BLaER1 (cell line): ENCODE results near the gene RASGEF1C.
A peak's percentile ranks its signal among the peaks of the same experiment; 100 is the strongest.

Source experiments
- H3K27ac ChIP-seq: shearing (Covaris generic); formaldehyde crosslinking; 2 replicates; pipeline ENCODE4 v1.8.1; 2022
- H3K27me3 ChIP-seq: shearing (Covaris generic); formaldehyde crosslinking; 2 replicates; pipeline ENCODE4 v1.8.1; 2022
- H3K36me3 ChIP-seq: shearing (Covaris generic); formaldehyde crosslinking; 2 replicates; pipeline ENCODE4 v1.8.1; 2022
- H3K4me1 ChIP-seq: shearing (Covaris generic); formaldehyde crosslinking; 2 replicates; pipeline ENCODE4 v1.8.1; 2022
- H3K4me2 ChIP-seq: shearing (Covaris generic); formaldehyde crosslinking; 2 replicates; pipeline ENCODE4 v1.8.1; 2022
- H3K4me3 ChIP-seq: shearing (Covaris generic); formaldehyde crosslinking; 2 replicates; pipeline ENCODE4 v1.8.1; 2022
- H3K9ac ChIP-seq: shearing (Covaris generic); formaldehyde crosslinking; 2 replicates; pipeline ENCODE4 v1.8.1; 2022
- H3K9me3 ChIP-seq: shearing (Covaris generic); formaldehyde crosslinking; 2 replicates; pipeline ENCODE4 v1.8.1; 2022
- H4K20me1 ChIP-seq: shearing (Covaris generic); formaldehyde crosslinking; 2 replicates; pipeline ENCODE4 v1.8.1; 2022
- Cebpa-rat ChIP-seq: shearing (Covaris generic); IDR thresholded peaks from 2 replicates; pipeline ENCODE4 v1.8.1; 2022

The RASGEF1C gene

GRCh38 chr5:180122875-180123274 is 86.1 kb downstream of the RASGEF1C start:
- Histone ChIP-seq H3K9me3 (no peaks in the 10 kb centered on the region), H3K4me1 (peaks cover 12% of the 10 kb centered on the region), H3K9ac (no peak overlapping the region), H3K4me3 (no peak overlapping the region), H3K27me3 (no peaks in the 10 kb centered on the region), H4K20me1 (no peaks in the 10 kb centered on the region), H3K4me2 (no peak overlapping the region), H3K27ac (no peak overlapping the region), H3K36me3 (no peaks in the 10 kb centered on the region)
- no peak; the same call in 1 of the 2 replicates for TF ChIP-seq Cebpa-rat

- Histone ChIP-seq H3K9me3 (no peaks in the 10 kb centered on the region), H3K36me3 (no peaks in the 10 kb centered on the region), H3K4me1 (peaks cover 2% of the 10 kb centered on the region; the same call in 1 of the 2 replicates), H4K20me1 (no peaks in the 10 kb centered on the region), H3K9ac (no peak overlapping the region), H3K27me3 (no peaks in the 10 kb centered on the region), H3K4me2 (no peak overlapping the region), H3K4me3 (no peak overlapping the region), H3K27ac (no peak overlapping the region)
- no peak for TF ChIP-seq Cebpa-rat
These were observed 87.1 kb downstream of the RASGEF1C start for GRCh38 chr5:180121826-180122413.

- no peak overlapping the region for H3K27ac ChIP-seq
- no peak for TF ChIP-seq Cebpa-rat
- H3K9ac ChIP-seq = no peak overlapping the region
- H3K27me3 ChIP-seq = no peaks in the 10 kb centered on the region
- no peak overlapping the region for H3K4me3 ChIP-seq
- H4K20me1 ChIP-seq = no peaks in the 10 kb centered on the region
- no peak overlapping the region for H3K4me2 ChIP-seq
- H3K36me3 ChIP-seq = no peaks in the 10 kb centered on the region
- no peaks in the 10 kb centered on the region for H3K9me3 ChIP-seq
- peaks cover 11% of the 10 kb centered on the region for H3K4me1 ChIP-seq
These were observed 88.5 kb downstream of the RASGEF1C start for GRCh38 chr5:180120237-180121101.

- H4K20me1 ChIP-seq = no peaks in the 10 kb centered on the region
- H3K36me3 ChIP-seq = no peaks in the 10 kb centered on the region
- H3K4me1 ChIP-seq = peaks cover 17% of the 10 kb centered on the region
- H3K27me3 ChIP-seq = no peaks in the 10 kb centered on the region
- no peaks in the 10 kb centered on the region for H3K9me3 ChIP-seq
- TF ChIP-seq Cebpa-rat = no peak
- no peak overlapping the region for H3K4me3 ChIP-seq
- H3K27ac ChIP-seq = no peak overlapping the region
- H3K9ac ChIP-seq = no peak overlapping the region
- no peak overlapping the region for H3K4me2 ChIP-seq
These were observed 89.1 kb downstream of the RASGEF1C start for GRCh38 chr5:180119903-180120236.

GRCh38 chr5:180119031-180119902 is 89.7 kb downstream of the RASGEF1C start:
- H3K4me3 ChIP-seq = no peak overlapping the region
- no peak overlapping the region for H3K27ac ChIP-seq
- H3K36me3 ChIP-seq = no peaks in the 10 kb centered on the region
- H3K4me2 ChIP-seq = no peak overlapping the region
- peaks cover 23% of the 10 kb centered on the region for H3K4me1 ChIP-seq
- no peaks in the 10 kb centered on the region for H3K27me3 ChIP-seq
- H3K9ac ChIP-seq = no peak overlapping the region
- H4K20me1 ChIP-seq = no peaks in the 10 kb centered on the region
- no peaks in the 10 kb centered on the region for H3K9me3 ChIP-seq
- no peak for TF ChIP-seq Cebpa-rat

- no peaks in the 10 kb centered on the region for H3K36me3 ChIP-seq
- no peak overlapping the region for H3K27ac ChIP-seq
- no peaks in the 10 kb centered on the region for H3K27me3 ChIP-seq
- no peaks in the 10 kb centered on the region for H3K9me3 ChIP-seq
- peaks cover 26% of the 10 kb centered on the region for H3K4me1 ChIP-seq
- no peak overlapping the region for H3K9ac ChIP-seq
- no peak overlapping the region for H3K4me3 ChIP-seq
- no peak for TF ChIP-seq Cebpa-rat
- H3K4me2 ChIP-seq = no peak overlapping the region
- no peaks in the 10 kb centered on the region for H4K20me1 ChIP-seq
These were observed 90.6 kb downstream of the RASGEF1C start for GRCh38 chr5:180118391-180118791.

GRCh38 chr5:180117000-180117725 is 91.8 kb downstream of the RASGEF1C start:
- no peaks in the 10 kb centered on the region for H4K20me1 ChIP-seq
- no peaks in the 10 kb centered on the region for H3K9me3 ChIP-seq
- H3K27me3 ChIP-seq = no peaks in the 10 kb centered on the region
- no peaks in the 10 kb centered on the region for H3K36me3 ChIP-seq
- no peak overlapping the region for H3K4me2 ChIP-seq
- H3K9ac ChIP-seq = no peak overlapping the region
- peaks cover 26% of the 10 kb centered on the region for H3K4me1 ChIP-seq
- H3K27ac ChIP-seq = no peak overlapping the region
- TF ChIP-seq Cebpa-rat = no peak
- H3K4me3 ChIP-seq = no peak overlapping the region

- Histone ChIP-seq H3K36me3 (no peaks in the 10 kb centered on the region), H3K9ac (no peak overlapping the region), H3K9me3 (no peaks in the 10 kb centered on the region), H4K20me1 (no peaks in the 10 kb centered on the region), H3K4me1 (peaks cover 26% of the 10 kb centered on the region), H3K27ac (no peak overlapping the region; the same call in 1 of the 2 replicates), H3K4me3 (no peak overlapping the region), H3K27me3 (no peaks in the 10 kb centered on the region), H3K4me2 (peak overlapping the region; percentile 24; the same call in 1 of the 2 replicates)
- TF ChIP-seq Cebpa-rat = no peak
These were observed 92.7 kb downstream of the RASGEF1C start for GRCh38 chr5:180116077-180116999.
